Measurements from ENCODE around the gene MC5R. TPM values are rescaled to one million over a fixed set of nuclear protein-coding genes. Genes with fewer than 3 reads are reported as not detected.

The MC5R gene
- total and polyA plus RNA-seq, 10 of the 15 experiments (the other 5 are each of a cell fraction or from before 2014, with no cell fraction given) = not detected

GRCh38 chr18:13868501-13869271, 44.7 kb downstream of the MC5R start (continued):
- TF ChIP-seq REST (IDR thresholded peaks at IDR 0.05; ENCODE audit: low read depth, low read length) (no peak), YBX1 (IDR thresholded peaks at IDR 0.05) (no peak), HSF1 (IDR thresholded peaks at IDR 0.05; ENCODE audit: low read depth, low read length) (no peak), SUPT20H (IDR thresholded peaks at IDR 0.05; ENCODE audit: borderline replicate concordance, control insufficient read depth, low read depth, low read length) (no peak), PML (IDR thresholded peaks at IDR 0.05; ENCODE audit: low read length) (no peak)

GRCh38 chr18:13871701-13872100, 47.8 kb downstream of the MC5R start:
- Histone ChIP-seq H3K9ac (ENCODE audit: control insufficient read depth, insufficient read depth, low read length) (no peak overlapping the region), H3K27me3 (replicated peaks in 1 of 2; ENCODE audit: control insufficient read depth in 2 of 2, insufficient read depth in 2 of 2, low read length in 1 of 2) (peaks cover 1 to 19% of the 10 kb centered on the region in 2 experiments; a peak in 3 of 4 replicates), H2AFZ (ENCODE audit: control insufficient read depth, low read depth, low read length) (no peak overlapping the region), H3K4me1 (ENCODE audit: control insufficient read depth, insufficient read depth, low read length) (no peaks in the 10 kb centered on the region), H3K79me2 (ENCODE audit: control insufficient read depth, insufficient read depth, low read length) (no peaks in the 10 kb centered on the region), H3K4me2 (ENCODE audit: control insufficient read depth, insufficient read depth) (no peak overlapping the region), H3K27ac (ENCODE audit: control insufficient read depth, insufficient read depth) (no peak overlapping the region), H4K20me1 (ENCODE audit: control insufficient read depth, insufficient read depth) (no peaks in the 10 kb centered on the region), H3K9me3 (replicated peaks; ENCODE audit: control insufficient read depth, insufficient read depth, low read length) (no peaks in the 10 kb centered on the region), H3K4me3 (no peak overlapping the region), H3K36me3 (ENCODE audit: control insufficient read depth in 2 of 2, insufficient read depth in 2 of 2, low read length in 1 of 2) (no peaks in the 10 kb centered on the region)
- CTCF ChIA-PET = no interaction called here
- no TSS peak for BruUV-seq (replicated peaks)
- DNase-seq (ENCODE audit: low read depth, low spot score) (no peak), ATAC-seq (no peak), FAIRE-seq (no peak)
- no peak for TF ChIP-seq CHD4 (IDR thresholded peaks at IDR 0.05)
- no peak for TF ChIP-seq ZNF622 (IDR thresholded peaks at IDR 0.05)
- no peak for TF ChIP-seq MAX (IDR thresholded peaks at IDR 0.05; ENCODE audit: low read depth, low read length)
- TF ChIP-seq IKZF2 (IDR thresholded peaks at IDR 0.05) = no peak
- 35% methylated on average over 13 of the region's 13 CpGs for WGBS (ENCODE audit: insufficient coverage, insufficient replicate concordance, low lambda C conversion rate, missing lambda C conversion rate)
- RAD21 ChIA-PET (ENCODE audit: unreplicated experiment) = no interaction called here
- SMC1A ChIA-PET (ENCODE audit: uncharacterized antibody, unreplicated experiment) = no interaction called here
- POLR2A ChIA-PET = no interaction called here
- in situ Hi-C loops (cut with MboI) = loop anchor here (10.0 kb wide), 1 partner anchor 213 kb away; no protein-coding TSS in a partner anchor
- intact Hi-C loops (cut with micrococcal nuclease; ENCODE audit: unreplicated experiment) = no loop called here

Measured in GM12878 (cell line).